GM12878 (cell line): Measurements from ENCODE around the gene ACOT13. TPM values are rescaled to one million over a fixed set of nuclear protein-coding genes. Genes with fewer than 3 reads are reported as not detected.

ENCODE experiments used
- ATAC-seq: fragments of 200-7000 bp; cut with Tn5 transposase; 3 replicates; pipeline ENCODE4 v1.9.1; 2020; ENCODE audit warnings: mild to moderate bottlenecking, moderate library complexity
- BruUV-seq: library from RNA; stranded (reverse); fragments of 400-500 nt; replicated peaks from 2 replicates; lab custom pipeline; 2021; lab: Mats Ljungman, UMichigan
- CTCF ChIA-PET: fragments of 300-600 bp; sonication (Branson Sonifier 250); formaldehyde crosslinking; extraction: SDS; loops from one replicate; lab custom pipeline; 2021; ENCODE audit warnings: inconsistent platforms; lab: Yijun Ruan, JAX
- POLR2A ChIA-PET: fragments of 350-600 bp; formaldehyde crosslinking; extraction: SDS; loops from one replicate; lab custom pipeline; 2021; ENCODE audit warnings: inconsistent platforms; lab: Charles Lee
- RAD21 ChIA-PET: fragments of 300-600 bp; sonication (Branson Sonifier 250); formaldehyde crosslinking; loops from one replicate; lab custom pipeline; 2023; ENCODE audit warnings: antibody characterized with exemption; ENCODE audit not compliant: unreplicated experiment; lab: Charles Lee
- SMC1A ChIA-PET: fragments of 300-600 bp; sonication (Branson Sonifier 250); formaldehyde crosslinking; loops from one replicate; lab custom pipeline; 2023; ENCODE audit not compliant: unreplicated experiment, uncharacterized antibody; lab: Charles Lee
- DNase-seq: peaks from one replicate; pipeline ENCODE4 v3.0.0-alpha.2; 2011; ENCODE audit warnings: low read depth, low spot score
- FAIRE-seq: peaks from 3 replicates; lab custom pipeline; 2011; peaks lifted over from hg19 to GRCh38; lab: Jason Lieb, UNC
- H2AFZ ChIP-seq: 2 replicates; pipeline ENCODE4 v1.6.0; 2011; ENCODE audit warnings: low read depth, low read length, control low read depth; ENCODE audit not compliant: control insufficient read depth
- H3K27ac ChIP-seq: 2 replicates; pipeline ENCODE4 v1.5.1; 2011; ENCODE audit warnings: control low read depth; ENCODE audit not compliant: control insufficient read depth, insufficient read depth
- H3K27me3 ChIP-seq, 2 experiments: replicated peaks in 1 of 2; 2 replicates each; pipeline versions ENCODE4 v1.6.0 to v1.6.1; 2011; ENCODE audit warnings: low read length in 1 of 2; ENCODE audit not compliant: control insufficient read depth in 2 of 2, insufficient read depth in 2 of 2
- H3K36me3 ChIP-seq, 2 experiments: 2 replicates each; pipeline ENCODE4 v1.5.1; 2011; ENCODE audit warnings: low read length in 1 of 2; ENCODE audit not compliant: control insufficient read depth in 2 of 2, insufficient read depth in 2 of 2
- H3K4me1 ChIP-seq: 2 replicates; pipeline ENCODE4 v1.6.1; 2011; ENCODE audit warnings: mild to moderate bottlenecking, low read length, moderate library complexity, mixed read lengths; ENCODE audit not compliant: control insufficient read depth, insufficient read depth
- H3K4me2 ChIP-seq: 2 replicates; pipeline ENCODE4 v1.6.0; 2011; ENCODE audit warnings: control low read depth; ENCODE audit not compliant: control insufficient read depth, insufficient read depth
- H3K4me3 ChIP-seq: fragments of 200-600 bp; sonication (generic); 2 replicates; pipeline ENCODE4 v1.5.1; 2016
- H3K79me2 ChIP-seq: 2 replicates; pipeline ENCODE4 v1.6.0; 2011; ENCODE audit warnings: low read length; ENCODE audit not compliant: control insufficient read depth, insufficient read depth
- H3K9ac ChIP-seq: 2 replicates; pipeline ENCODE4 v1.8.0; 2011; ENCODE audit warnings: low read length, control low read depth, mixed read lengths; ENCODE audit not compliant: control insufficient read depth, insufficient read depth
- H3K9me3 ChIP-seq: replicated peaks from 3 replicates; pipeline ENCODE4 v1.5.1; 2011; ENCODE audit warnings: mild to moderate bottlenecking, low read length; ENCODE audit not compliant: control insufficient read depth, insufficient read depth
- H4K20me1 ChIP-seq: 2 replicates; pipeline ENCODE4 v1.6.0; 2011; ENCODE audit not compliant: control insufficient read depth, insufficient read depth
- IKZF2 ChIP-seq, 2 experiments: fragments of 450-650 bp; IDR thresholded peaks; 2 replicates each; pipeline ENCODE4 v1.6.1; 2017; ENCODE audit warnings: mild to moderate bottlenecking in 2 of 2, moderate library complexity in 2 of 2
- IRF4 ChIP-seq: IDR thresholded peaks from 2 replicates; pipeline ENCODE4 v1.6.1; 2011; ENCODE audit warnings: low read depth, low read length
- MYB ChIP-seq: fragments of 150-350 bp; IDR thresholded peaks from 2 replicates; pipeline ENCODE4 v1.6.1; 2014; ENCODE audit warnings: mild to moderate bottlenecking, low read depth, low read length, borderline replicate concordance
- NR2C2 ChIP-seq: IDR thresholded peaks from 2 replicates; pipeline ENCODE4 v1.6.1; 2011; ENCODE audit warnings: borderline replicate concordance, low read depth; ENCODE audit not compliant: control insufficient read depth, insufficient read length
- RB1 ChIP-seq: fragments of 450-650 bp; formaldehyde crosslinking; IDR thresholded peaks from 2 replicates; pipeline ENCODE4 v1.6.1; 2017; ENCODE audit warnings: mild to moderate bottlenecking, borderline replicate concordance
- SPI1 ChIP-seq: IDR thresholded peaks from 2 replicates; pipeline ENCODE4 v1.6.1; 2011; ENCODE audit warnings: low read depth, mild to moderate bottlenecking, low read length, moderate library complexity, borderline replicate concordance; ENCODE audit not compliant: insufficient read depth
- ZZZ3 ChIP-seq: IDR thresholded peaks from 2 replicates; pipeline ENCODE4 v1.6.1; 2011; ENCODE audit warnings: low read depth; ENCODE audit not compliant: control insufficient read depth, insufficient read length
- WGBS: methylation state at CpG from one replicate; pipeline ENCODE4 v1.1.6; 2016; ENCODE audit warnings: low lambda C conversion rate; ENCODE audit not compliant: insufficient replicate concordance, insufficient coverage; ENCODE audit errors: missing lambda C conversion rate; 5-methylcytosine and 5-hydroxymethylcytosine counted together
- in situ Hi-C: fragments of 300-500 bp; cut with MboI; formaldehyde crosslinking; loops from 9 replicates; pipeline ENCODE4 v1.14.3; 2018; ENCODE audit warnings: mixed read lengths
- intact Hi-C: fragments of 100-400 bp; cut with micrococcal nuclease; formaldehyde crosslinking; loops from one replicate; pipeline ENCODE4 v1.14.2; 2022; ENCODE audit not compliant: unreplicated experiment
- polyA plus RNA-seq, 11 experiments: library from polyadenylated mRNA; depleted of rRNA in 4 of 11; unstranded in 6 of 11; stranded (reverse) in 5 of 11; fragments of >200 nt; fragmentation: Nextera tagmentation in 4 of 11; fragmentation: Illumina TruSeq in 1 of 11; extraction: Ambion mirVana in 4 of 11; extraction: Trizol in 1 of 11; gene quantifications; 1 replicate in 1 of 11; 2 replicates in 10 of 11; pipeline versions ENCODE4 v1.2.1 to v1.2.3, GENCODE V29; 2011 to 2016; ENCODE audit warnings: inconsistent platforms in 2 of 11, missing spikeins in 2 of 11, low read depth in 1 of 11
- total RNA-seq, 4 experiments: library from RNA; depleted of rRNA in 3 of 4; stranded (reverse); fragments of >200 nt in 3 of 4; fragmentation: Illumina TruSeq in 1 of 4; extraction: Trizol in 1 of 4; gene quantifications; 2 replicates each; pipeline versions ENCODE4 v1.2.1 to v1.2.3, GENCODE V29; 2013 to 2021
- TF ChIP-seq, protein P1 (sequence below): fragments of 450-650 bp; formaldehyde crosslinking; IDR thresholded peaks from 2 replicates; pipeline ENCODE4 v1.4.0; 2022; ENCODE audit warnings: mild to moderate bottlenecking, moderate library complexity
- TF ChIP-seq, protein P2 (sequence below): fragments of 450-650 bp; formaldehyde crosslinking; IDR thresholded peaks from 2 replicates; pipeline ENCODE4 v1.5.0; 2022; ENCODE audit warnings: mild to moderate bottlenecking, missing genetic modification characterization
- TF ChIP-seq, protein P3 (sequence below): fragments of 450-650 bp; IDR thresholded peaks from 2 replicates; pipeline ENCODE4 v1.6.1; 2017; ENCODE audit warnings: borderline replicate concordance

ACOT13 gene
- total and polyA plus RNA-seq, 10 of the 15 experiments (the other 5 are each of a cell fraction or from before 2014, with no cell fraction given), result 6.0 to 60.6 (median 36.6) TPM

DNA sequence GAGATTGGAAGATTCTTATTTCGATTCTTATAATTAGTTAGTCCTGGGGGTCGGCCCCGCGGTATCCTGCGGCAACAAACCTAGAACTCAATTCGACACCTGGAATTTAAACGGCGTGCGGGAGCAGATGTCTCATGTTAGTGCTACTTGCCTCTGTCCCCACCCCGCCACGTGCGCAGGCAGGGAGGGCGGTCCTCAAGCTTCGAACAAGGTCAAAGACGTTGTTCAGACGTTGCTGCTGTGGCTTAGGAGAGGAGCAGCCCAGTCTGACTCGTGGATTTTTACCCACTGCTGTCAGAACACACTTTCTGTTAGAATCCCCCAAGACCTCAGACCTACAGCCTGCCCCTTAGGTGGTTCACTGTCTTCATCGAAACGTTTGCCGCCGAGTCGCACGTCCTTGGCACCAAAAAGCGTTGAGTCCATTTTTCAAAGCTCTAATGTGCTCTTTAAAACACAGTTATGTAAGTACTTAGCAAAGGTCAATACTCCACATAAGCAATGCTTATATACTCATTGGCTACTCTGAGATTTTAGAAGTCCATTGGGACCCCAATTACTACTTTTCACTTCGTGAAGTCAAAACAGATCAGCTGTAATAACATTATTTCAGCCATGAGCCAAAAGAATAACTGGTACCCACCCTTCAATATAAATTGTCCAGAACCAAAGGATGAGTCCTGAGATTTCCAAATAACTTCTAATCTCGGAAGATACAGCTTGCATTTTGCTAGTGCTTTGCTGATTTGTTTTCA lies 54.8 kb downstream of the ACOT13 start:
- Histone ChIP-seq H4K20me1 (peaks cover 7% of the 10 kb centered on the region; the same call in 1 of the 2 replicates), H3K36me3 (peaks cover 0 to 10% of the 10 kb centered on the region in 2 experiments; a peak in 3 of 4 replicates), H3K27me3 (no peaks in the 10 kb centered on the region), H3K27ac (peak overlapping the region; percentile 95), H3K9ac (peak overlapping the region; percentile 99), H3K79me2 (peaks cover 40% of the 10 kb centered on the region), H2AFZ (peak overlapping the region; percentile 85), H3K4me1 (no peaks in the 10 kb centered on the region; the same call in 1 of the 2 replicates), H3K9me3 (no peaks in the 10 kb centered on the region), H3K4me2 (peak overlapping the region; percentile 82), H3K4me3 (peak overlapping the region; percentile 67)
- BruUV-seq, result TSS peak; percentile 99
- POLR2A ChIA-PET, result interaction anchor here (0.5 to 2.1 kb wide), 12 partner anchors 14 to 293 kb away, joined by 3 to 17 read pairs (median 4); partner anchors contain the start of genes ACOT13, GMNN and TDP2
- no peak for DNase-seq
- intact Hi-C loops, result loop anchor here (1.0 to 5.0 kb wide), 5 partner anchors 22 to 211 kb away; partner anchors contain the start of genes ACOT13, GMNN and TDP2
- SMC1A ChIA-PET, result interaction anchor here (0.6 to 2.1 kb wide), 20 partner anchors 8 to 466 kb away, joined by 3 to 17 read pairs (median 4); partner anchors contain the start of genes ACOT13, GMNN and TDP2
- peak; percentile 72 for ATAC-seq
- in situ Hi-C loops, result loop anchor here (25.0 kb wide), 1 partner anchor 659 kb away; no protein-coding TSS in a partner anchor
- 2% methylated on average over 26 of the region's 26 CpGs for WGBS
- RAD21 ChIA-PET, result interaction anchor here (0.8 to 1.7 kb wide), 10 partner anchors 21 to 270 kb away, joined by 3 to 11 read pairs (median 4); partner anchors contain the start of gene ALDH5A1
- CTCF ChIA-PET, result interaction anchor here (0.6 to 1.2 kb wide), 9 partner anchors 21 to 297 kb away, joined by 3 to 6 read pairs (median 3); partner anchors contain the start of genes ACOT13 and TDP2
- FAIRE-seq, result no peak
- TF ChIP-seq, protein P1, sequence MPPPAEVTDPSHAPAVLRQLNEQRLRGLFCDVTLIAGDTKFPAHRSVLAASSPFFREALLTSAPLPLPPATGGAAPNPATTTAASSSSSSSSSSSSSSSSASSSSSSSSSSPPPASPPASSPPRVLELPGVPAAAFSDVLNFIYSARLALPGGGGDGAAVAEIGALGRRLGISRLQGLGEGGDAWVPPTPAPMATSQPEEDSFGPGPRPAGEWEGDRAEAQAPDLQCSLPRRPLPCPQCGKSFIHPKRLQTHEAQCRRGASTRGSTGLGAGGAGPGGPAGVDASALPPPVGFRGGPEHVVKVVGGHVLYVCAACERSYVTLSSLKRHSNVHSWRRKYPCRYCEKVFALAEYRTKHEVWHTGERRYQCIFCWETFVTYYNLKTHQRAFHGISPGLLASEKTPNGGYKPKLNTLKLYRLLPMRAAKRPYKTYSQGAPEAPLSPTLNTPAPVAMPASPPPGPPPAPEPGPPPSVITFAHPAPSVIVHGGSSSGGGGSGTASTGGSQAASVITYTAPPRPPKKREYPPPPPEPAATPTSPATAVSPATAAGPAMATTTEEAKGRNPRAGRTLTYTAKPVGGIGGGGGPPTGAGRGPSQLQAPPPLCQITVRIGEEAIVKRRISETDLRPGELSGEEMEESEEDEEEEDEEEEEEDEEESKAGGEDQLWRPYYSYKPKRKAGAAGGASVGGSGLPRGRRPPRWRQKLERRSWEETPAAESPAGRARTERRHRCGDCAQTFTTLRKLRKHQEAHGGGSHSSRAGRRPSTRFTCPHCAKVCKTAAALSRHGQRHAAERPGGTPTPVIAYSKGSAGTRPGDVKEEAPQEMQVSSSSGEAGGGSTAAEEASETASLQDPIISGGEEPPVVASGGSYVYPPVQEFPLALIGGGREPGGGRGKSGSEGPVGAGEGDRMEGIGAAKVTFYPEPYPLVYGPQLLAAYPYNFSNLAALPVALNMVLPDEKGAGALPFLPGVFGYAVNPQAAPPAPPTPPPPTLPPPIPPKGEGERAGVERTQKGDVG (CRISPR knock-in tag), result no peak
- TF ChIP-seq ZZZ3, result no peak
- TF ChIP-seq SPI1, result no peak
- peak; percentile 60; the same call in 1 of the 2 replicates for TF ChIP-seq IRF4
- TF ChIP-seq, protein P2, sequence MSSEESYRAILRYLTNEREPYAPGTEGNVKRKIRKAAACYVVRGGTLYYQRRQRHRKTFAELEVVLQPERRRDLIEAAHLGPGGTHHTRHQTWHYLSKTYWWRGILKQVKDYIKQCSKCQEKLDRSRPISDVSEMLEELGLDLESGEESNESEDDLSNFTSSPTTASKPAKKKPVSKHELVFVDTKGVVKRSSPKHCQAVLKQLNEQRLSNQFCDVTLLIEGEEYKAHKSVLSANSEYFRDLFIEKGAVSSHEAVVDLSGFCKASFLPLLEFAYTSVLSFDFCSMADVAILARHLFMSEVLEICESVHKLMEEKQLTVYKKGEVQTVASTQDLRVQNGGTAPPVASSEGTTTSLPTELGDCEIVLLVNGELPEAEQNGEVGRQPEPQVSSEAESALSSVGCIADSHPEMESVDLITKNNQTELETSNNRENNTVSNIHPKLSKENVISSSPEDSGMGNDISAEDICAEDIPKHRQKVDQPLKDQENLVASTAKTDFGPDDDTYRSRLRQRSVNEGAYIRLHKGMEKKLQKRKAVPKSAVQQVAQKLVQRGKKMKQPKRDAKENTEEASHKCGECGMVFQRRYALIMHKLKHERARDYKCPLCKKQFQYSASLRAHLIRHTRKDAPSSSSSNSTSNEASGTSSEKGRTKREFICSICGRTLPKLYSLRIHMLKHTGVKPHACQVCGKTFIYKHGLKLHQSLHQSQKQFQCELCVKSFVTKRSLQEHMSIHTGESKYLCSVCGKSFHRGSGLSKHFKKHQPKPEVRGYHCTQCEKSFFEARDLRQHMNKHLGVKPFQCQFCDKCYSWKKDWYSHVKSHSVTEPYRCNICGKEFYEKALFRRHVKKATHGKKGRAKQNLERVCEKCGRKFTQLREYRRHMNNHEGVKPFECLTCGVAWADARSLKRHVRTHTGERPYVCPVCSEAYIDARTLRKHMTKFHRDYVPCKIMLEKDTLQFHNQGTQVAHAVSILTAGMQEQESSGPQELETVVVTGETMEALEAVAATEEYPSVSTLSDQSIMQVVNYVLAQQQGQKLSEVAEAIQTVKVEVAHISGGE, result no peak
- TF ChIP-seq IKZF2 (IDR thresholded peaks at IDR 0.05), result peak; percentile 31 to 51; a peak in 2 of 4 replicates
- TF ChIP-seq, protein P3, sequence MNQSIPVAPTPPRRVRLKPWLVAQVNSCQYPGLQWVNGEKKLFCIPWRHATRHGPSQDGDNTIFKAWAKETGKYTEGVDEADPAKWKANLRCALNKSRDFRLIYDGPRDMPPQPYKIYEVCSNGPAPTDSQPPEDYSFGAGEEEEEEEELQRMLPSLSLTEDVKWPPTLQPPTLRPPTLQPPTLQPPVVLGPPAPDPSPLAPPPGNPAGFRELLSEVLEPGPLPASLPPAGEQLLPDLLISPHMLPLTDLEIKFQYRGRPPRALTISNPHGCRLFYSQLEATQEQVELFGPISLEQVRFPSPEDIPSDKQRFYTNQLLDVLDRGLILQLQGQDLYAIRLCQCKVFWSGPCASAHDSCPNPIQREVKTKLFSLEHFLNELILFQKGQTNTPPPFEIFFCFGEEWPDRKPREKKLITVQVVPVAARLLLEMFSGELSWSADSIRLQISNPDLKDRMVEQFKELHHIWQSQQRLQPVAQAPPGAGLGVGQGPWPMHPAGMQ, result no peak
- peak; percentile 54; the same call in 1 of the 2 replicates for TF ChIP-seq RB1
- no peak for TF ChIP-seq NR2C2
- no peak for TF ChIP-seq MYB
